GM13977 (cell line): ENCODE measurements around the gene TMEM94.
"Not testable (repeated sequence)": the region's sequence is repeated elsewhere in the genome, so short reads cannot be mapped to it uniquely, and the experiment has no call there.

Experiments
- DNase-seq: peaks from one replicate; pipeline ENCODE4 v3.0.0; 2012; ENCODE audit warnings: low spot score
- in situ Hi-C: fragments of 300-500 bp; cut with MboI; formaldehyde crosslinking; loops from one replicate; pipeline ENCODE4 v1.12.0; 2022; ENCODE audit warnings: low sequenced_read_pairs, low pct_unique_long_range_greater_than_20kb, mixed read lengths, inconsistent platforms; ENCODE audit not compliant: unreplicated experiment
- TF ChIP-seq, protein P1 (sequence below): IDR thresholded peaks from 2 replicates; pipeline ENCODE4 v1.5.1; 2012; ENCODE audit warnings: mild to moderate bottlenecking, control low read depth; ENCODE audit not compliant: insufficient read depth; ENCODE audit errors: extremely low read depth, missing control alignments

TMEM94 gene

DNA sequence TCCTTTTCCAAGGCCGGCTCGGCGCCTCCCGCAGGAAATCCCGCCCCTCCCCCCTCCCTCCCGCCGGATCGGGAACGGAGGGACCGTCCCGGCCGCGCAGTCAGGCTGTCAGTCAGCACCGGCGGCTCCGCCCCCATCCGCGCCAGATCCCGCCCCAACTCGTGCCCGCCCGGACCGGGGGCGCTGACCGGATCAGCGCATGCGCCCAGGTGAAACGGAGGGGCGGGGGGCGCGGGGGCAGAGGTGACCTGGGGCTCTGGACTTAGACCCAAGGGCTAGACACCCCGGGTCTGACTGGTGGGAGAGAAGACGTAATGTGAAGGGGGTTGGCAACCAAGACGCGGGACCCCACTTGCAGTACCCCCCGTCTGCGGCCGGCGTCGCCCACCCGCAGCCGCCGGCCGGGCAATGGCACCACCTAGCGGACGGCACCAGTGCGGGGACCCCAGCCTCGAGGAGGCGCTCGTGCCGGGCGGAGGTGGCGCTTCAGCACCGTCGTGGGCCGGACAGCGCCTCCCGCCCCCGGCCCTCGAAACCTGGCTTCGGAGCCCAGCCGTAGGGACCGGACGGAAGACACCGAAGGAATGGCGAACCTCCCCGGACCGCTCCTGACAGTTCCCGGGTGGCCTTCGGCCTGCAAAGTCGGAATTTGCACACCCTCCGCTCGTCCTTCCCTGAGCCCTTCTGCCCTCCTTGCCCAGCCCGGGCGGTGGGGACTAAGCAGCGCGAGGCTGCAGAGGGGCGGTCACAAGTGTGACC is 59.2 kb downstream of the TMEM94 start, which contains the start of gene CASKIN2:
TSS of gene CASKIN2 (minus strand) at position 42 of the 759 bp plus-strand sequence. CDS start 1,733 bp downstream, outside the sequence.
- in situ Hi-C loops: no loop called here
- peak; percentile 99 for DNase-seq
- TF ChIP-seq, protein P1, sequence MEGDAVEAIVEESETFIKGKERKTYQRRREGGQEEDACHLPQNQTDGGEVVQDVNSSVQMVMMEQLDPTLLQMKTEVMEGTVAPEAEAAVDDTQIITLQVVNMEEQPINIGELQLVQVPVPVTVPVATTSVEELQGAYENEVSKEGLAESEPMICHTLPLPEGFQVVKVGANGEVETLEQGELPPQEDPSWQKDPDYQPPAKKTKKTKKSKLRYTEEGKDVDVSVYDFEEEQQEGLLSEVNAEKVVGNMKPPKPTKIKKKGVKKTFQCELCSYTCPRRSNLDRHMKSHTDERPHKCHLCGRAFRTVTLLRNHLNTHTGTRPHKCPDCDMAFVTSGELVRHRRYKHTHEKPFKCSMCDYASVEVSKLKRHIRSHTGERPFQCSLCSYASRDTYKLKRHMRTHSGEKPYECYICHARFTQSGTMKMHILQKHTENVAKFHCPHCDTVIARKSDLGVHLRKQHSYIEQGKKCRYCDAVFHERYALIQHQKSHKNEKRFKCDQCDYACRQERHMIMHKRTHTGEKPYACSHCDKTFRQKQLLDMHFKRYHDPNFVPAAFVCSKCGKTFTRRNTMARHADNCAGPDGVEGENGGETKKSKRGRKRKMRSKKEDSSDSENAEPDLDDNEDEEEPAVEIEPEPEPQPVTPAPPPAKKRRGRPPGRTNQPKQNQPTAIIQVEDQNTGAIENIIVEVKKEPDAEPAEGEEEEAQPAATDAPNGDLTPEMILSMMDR: peak; percentile 99

DNA sequence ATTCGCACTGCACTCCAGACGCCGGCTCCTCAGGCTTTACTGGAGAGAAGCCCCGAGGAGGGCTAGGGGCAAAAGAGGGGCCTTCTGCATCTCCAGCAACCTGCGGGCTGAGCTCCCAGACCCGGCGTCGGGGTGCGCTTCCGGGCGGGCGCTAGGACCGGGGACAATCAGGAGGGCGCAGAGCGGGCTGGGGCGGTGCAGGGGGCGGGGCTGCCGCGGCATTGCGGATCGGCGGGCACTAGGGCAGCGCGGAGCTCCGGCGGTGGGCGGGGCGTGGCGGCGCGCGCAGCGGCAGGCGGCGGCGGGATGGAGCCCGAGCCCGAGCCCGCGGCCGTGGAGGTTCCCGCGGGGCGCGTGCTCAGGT is 59.8 kb downstream of the TMEM94 start, which contains the start of gene TSEN54:
TSS of gene TSEN54 (plus strand) at position 274 of the 364 bp plus-strand sequence. CDS start at position 307, 33 bp downstream.
- peak; percentile 100 for DNase-seq
- TF ChIP-seq, protein P1: no peak
- in situ Hi-C loops: no loop called here

DNA sequence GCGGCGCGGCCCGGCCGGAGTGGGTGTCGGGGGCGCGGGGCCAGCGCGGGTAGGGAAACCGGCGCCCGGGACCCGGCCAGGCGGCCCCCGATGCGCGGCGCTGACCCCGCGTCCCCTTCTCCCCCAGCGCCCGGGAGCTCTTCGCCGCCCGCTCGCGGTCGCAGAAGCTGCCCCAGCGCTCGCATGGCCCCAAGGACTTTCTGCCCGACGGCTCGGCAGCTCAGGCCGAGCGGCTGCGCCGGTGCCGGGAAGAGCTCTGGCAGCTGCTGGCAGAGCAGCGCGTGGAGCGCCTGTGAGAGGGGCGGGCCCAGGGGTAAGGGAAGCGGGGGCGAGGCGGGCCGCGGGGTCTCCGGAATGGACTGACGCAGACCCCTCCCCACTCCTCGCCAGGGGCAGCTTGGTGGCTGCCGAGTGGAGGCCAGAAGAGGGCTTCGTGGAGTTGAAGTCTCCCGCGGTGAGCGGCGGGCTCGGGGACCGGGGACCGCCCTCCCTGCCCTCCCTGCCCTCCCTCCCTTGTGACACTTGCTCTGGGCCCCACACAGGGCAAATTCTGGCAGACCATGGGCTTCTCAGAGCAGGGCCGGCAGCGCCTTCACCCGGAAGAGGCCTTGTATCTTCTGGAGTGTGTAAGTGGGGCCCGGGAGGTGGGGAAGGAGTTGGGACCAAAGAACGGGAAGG is 60.3 kb downstream of the TMEM94 start:
- DNase-seq: no peak
- in situ Hi-C loops: no loop called here
- TF ChIP-seq, protein P1: no peak

GRCh38 chr17:75517297-75517865 is 60.9 kb downstream of the TMEM94 start:
- TF ChIP-seq, protein P1: no peak
- in situ Hi-C loops: no loop called here
- DNase-seq: no peak

- TF ChIP-seq, protein P1: no peak
- peak; percentile 77 for DNase-seq
- in situ Hi-C loops: no loop called here
Measured at GRCh38 chr17:75518201-75518600, 61.8 kb downstream of the TMEM94 start.

DNA sequence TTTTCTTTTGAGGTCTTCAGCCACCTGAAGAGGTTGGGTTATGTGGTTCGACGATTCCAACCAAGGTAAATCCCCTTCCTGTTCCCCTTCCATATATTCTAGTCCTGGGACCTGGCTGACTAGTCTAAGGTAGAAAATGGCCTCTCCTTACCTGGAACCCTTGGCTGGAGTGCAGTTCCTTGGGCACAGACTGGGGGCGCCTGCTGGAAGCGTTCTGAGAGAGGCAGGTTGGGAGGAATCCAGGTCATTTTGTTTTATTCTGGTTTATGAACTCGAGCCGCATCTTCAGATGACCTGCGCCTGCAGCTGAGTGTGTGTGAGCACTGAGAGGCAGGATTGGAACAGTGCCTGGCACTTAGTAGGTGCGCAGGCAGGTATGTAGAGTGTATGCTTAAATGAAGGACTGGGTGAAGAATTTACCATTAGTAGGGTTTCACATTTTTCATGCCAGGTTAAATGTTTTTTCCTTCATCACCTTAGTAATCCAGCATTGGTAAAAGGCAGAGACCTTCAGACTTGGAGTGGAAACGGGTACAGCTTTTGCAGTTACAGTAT is 62.6 kb downstream of the TMEM94 start:
- DNase-seq: no peak
- TF ChIP-seq, protein P1: no peak
- in situ Hi-C loops: no loop called here

GRCh38 chr17:75520413-75520812 is 64.0 kb downstream of the TMEM94 start:
- in situ Hi-C loops, DNase-seq: not testable (repeated sequence)
